OCI-M1 (cell line): ENCODE measurements around the gene SRSF3.
"Not testable (repeated sequence)": the region's sequence is repeated elsewhere in the genome, so short reads cannot be mapped to it uniquely, and the experiment has no call there.

Experiments
- DNase-seq: peaks from one replicate; lab custom pipeline; 2025; lab: John Stamatoyannopoulos, UW

The SRSF3 gene

DNA sequence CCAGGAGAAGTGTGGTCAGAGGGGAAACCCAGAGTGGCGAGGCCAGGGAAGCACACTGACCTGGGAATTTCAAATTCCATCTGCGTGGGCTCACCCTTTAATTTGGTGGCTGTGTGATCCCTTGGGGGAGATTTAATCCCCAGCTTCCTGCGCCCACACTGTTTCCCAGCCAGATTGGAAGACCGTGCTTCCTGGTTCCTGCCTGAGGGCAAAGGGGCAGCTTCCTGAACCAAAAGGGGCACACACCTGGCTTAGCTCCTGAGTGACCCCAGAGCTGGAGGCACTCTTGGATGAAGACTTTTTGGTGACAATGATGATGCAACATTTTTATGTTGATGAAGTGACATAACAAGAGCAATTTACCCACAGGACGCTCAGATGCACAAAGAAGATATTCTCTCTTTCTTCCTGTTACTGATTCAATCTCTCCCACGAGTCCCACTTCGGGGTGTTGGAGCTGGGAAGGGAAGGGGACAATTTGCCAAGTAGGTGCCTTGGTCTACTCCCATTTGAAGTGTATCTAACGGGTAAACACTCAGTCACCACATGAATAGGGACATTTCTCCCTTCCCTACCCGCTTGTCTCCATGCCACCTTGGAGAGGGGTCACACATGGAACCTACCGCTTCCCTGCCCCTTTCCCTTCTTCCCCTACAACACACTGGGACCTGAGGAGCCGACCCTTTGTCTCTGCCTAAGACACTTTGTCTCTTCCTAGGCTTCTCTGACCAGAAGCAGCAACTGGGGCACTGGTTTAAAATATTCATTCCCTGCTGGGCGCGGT is 55.7 kb downstream of the SRSF3 start:
- DNase-seq: peak; percentile 36

DNA sequence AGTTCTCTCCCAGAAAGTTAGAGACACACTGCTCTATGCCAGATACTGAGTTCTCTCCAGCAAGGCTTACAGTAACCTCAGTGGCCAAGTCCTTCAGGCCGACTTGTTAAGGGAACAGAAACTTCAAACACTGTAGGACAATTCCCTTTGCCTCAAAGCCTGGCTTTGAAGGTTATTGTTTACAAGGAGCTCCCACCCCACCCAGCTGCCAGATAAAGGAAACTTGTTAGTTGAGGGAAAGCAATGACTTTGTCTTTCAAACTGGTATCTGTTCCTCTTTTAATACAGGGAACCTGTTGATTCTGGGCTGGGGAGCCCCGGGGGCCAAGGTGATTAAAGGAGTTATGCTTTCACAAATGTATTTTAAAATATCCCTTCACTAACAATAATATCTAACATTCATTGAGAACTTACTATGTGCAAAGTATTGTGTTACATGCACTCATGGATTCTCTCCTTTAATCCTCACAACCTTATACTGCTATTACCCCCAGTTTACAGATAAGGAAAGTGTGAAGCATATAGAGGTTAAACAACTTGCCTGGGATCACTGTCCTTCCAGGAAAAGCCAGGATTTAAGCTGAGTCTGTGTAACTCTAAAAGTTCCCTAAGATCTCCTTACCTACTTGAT is 56.8 kb downstream of the SRSF3 start:
- peak; percentile 65 for DNase-seq

DNA sequence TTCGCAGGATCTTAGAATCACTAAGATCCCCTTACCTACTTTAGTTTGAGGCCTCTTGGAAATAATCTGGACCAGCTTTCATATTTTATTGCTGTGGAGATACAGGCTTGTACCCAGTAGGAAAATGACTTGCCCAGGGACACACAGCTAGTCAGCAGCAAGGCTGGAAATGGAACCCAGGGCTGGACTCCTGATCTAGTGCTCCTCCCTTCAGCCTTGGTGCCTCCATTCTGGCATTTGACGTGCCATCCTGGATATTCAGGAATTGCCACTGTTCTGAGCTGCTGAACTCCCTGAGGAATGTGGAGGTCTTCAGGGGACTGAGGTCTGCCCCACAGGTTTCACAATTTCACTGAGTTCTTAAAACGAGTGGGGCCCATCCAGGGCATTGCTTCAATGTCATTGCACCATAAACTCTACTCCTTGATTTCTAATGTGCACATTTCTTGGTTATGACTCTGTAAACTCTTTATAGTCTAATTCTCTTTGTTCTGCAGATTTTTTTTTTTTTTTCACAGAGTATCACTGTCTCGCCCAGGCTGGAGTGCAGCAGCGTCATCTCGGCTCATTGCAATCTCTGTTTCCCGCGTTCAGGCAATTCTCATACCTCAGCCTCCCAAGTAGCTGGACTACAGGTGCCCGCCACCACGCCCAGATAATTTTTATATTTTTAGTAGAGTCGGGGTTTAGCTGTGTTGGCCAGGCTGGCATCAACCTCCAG is 57.7 kb downstream of the SRSF3 start:
- no peak for DNase-seq

DNA sequence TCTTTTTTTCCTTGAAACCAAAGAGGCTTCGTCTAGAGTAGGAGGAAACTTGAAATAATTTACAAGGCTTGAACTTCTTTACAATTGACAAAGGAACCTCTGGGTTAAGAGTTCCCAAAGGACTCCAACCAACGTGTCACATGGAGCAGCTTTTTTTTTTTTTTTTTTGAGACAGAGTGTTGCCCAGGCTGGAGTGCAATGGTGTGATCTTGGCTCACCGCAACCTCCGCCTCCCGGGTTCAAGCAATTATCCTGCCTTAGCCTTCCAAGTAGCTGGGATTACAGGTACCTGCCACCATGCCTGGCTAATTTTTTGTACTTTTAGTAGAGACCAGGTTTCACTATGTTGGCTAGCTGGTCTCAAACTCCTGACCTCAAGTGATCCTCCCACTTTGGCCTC is 60.3 kb downstream of the SRSF3 start:
- DNase-seq: not testable (repeated sequence)
